Neuronal stem cell (in vitro differentiated cells): Measurements from ENCODE around the gene FGFR3.

Experiments used
- DNase-seq: peaks from one replicate; pipeline ENCODE4 v3.0.0-alpha.2; 2013; ENCODE audit warnings: low spot score
- H2AFZ ChIP-seq: one replicate; pipeline ENCODE4 v1.6.1; 2013; ENCODE audit warnings: mild to moderate bottlenecking, low read length, inconsistent platforms
- H2AK5ac ChIP-seq: 2 replicates; pipeline ENCODE4 v1.6.1; 2013; ENCODE audit warnings: low read depth, mild to moderate bottlenecking, inconsistent platforms, low read length, moderate library complexity, mixed read lengths
- H2BK120ac ChIP-seq: 2 replicates; pipeline ENCODE4 v1.6.1; 2013; ENCODE audit warnings: low read depth, mild to moderate bottlenecking, inconsistent platforms, low read length, moderate library complexity, mixed read lengths
- H2BK12ac ChIP-seq: one replicate; pipeline ENCODE4 v1.6.1; 2013; ENCODE audit warnings: low read length, inconsistent platforms
- H2BK15ac ChIP-seq: 2 replicates; pipeline ENCODE4 v1.6.1; 2013; ENCODE audit warnings: mild to moderate bottlenecking, low read length, inconsistent platforms, mixed read lengths
- H2BK5ac ChIP-seq: one replicate; pipeline ENCODE4 v1.6.1; 2013; ENCODE audit warnings: inconsistent platforms, mild to moderate bottlenecking, low read length, moderate library complexity
- H3K14ac ChIP-seq: one replicate; pipeline ENCODE4 v1.6.1; 2013; ENCODE audit warnings: low read length, inconsistent platforms
- H3K18ac ChIP-seq: 2 replicates; pipeline ENCODE4 v1.6.1; 2013; ENCODE audit warnings: low read length, inconsistent platforms
- H3K23ac ChIP-seq: 2 replicates; pipeline ENCODE4 v1.6.1; 2013; ENCODE audit warnings: low read depth, mild to moderate bottlenecking, mixed read lengths, low read length, inconsistent platforms; ENCODE audit not compliant: poor library complexity
- H3K27ac ChIP-seq: replicated peaks from 3 replicates; pipeline ENCODE4 v1.5.1; 2013; ENCODE audit warnings: low read length, inconsistent platforms
- H3K27me3 ChIP-seq, 3 experiments: 2 replicates each; pipeline ENCODE4 v1.6.1; 2013; ENCODE audit warnings: low read length in 3 of 3, mild to moderate bottlenecking in 2 of 3, inconsistent platforms in 1 of 3, low read depth in 1 of 3, mixed read lengths in 1 of 3, moderate library complexity in 1 of 3; ENCODE audit not compliant: control insufficient read depth in 3 of 3, insufficient read depth in 3 of 3
- H3K36me3 ChIP-seq, 2 donors: replicated peaks in 1 of 2; 2 replicates each; pipeline ENCODE4 v1.6.1; 2013; ENCODE audit warnings: low read length in 2 of 2; ENCODE audit not compliant: control insufficient read depth in 2 of 2, insufficient read depth in 2 of 2
- H3K4ac ChIP-seq: 2 replicates; pipeline ENCODE4 v1.6.1; 2013; ENCODE audit warnings: inconsistent platforms, mild to moderate bottlenecking, low read length, moderate library complexity
- H3K4me1 ChIP-seq, 2 donors: 1 replicate in 1 of 2; 2 replicates in 1 of 2; pipeline ENCODE4 v1.6.1; 2013; ENCODE audit warnings: low read length in 2 of 2, low read depth in 1 of 2; ENCODE audit not compliant: control insufficient read depth in 2 of 2, insufficient read depth in 1 of 2
- H3K4me2 ChIP-seq: one replicate; pipeline ENCODE4 v1.6.1; 2013; ENCODE audit warnings: mild to moderate bottlenecking, low read length, inconsistent platforms; ENCODE audit not compliant: insufficient read depth, poor library complexity, severe bottlenecking
- H3K4me3 ChIP-seq, 2 donors: 2 replicates each; pipeline ENCODE4 v1.5.1; 2013; ENCODE audit warnings: low read length in 2 of 2, mild to moderate bottlenecking in 2 of 2, inconsistent platforms in 1 of 2, moderate library complexity in 1 of 2
- H3K79me1 ChIP-seq: one replicate; pipeline ENCODE4 v1.6.1; 2013; ENCODE audit warnings: low read depth, mild to moderate bottlenecking, inconsistent platforms, low read length, moderate library complexity
- H3K9ac ChIP-seq: one replicate; pipeline ENCODE4 v1.6.1; 2013; ENCODE audit warnings: mild to moderate bottlenecking, low read depth, low read length, inconsistent platforms; ENCODE audit not compliant: poor library complexity
- H3K9me3 ChIP-seq, 2 donors: replicated peaks in 1 of 2; 2 replicates each; pipeline versions ENCODE3 to v1.6.1; 2013; ENCODE audit warnings: low read length in 2 of 2, mild to moderate bottlenecking in 2 of 2, inconsistent platforms in 1 of 2, low read depth in 1 of 2, mixed read lengths in 1 of 2, moderate library complexity in 1 of 2; ENCODE audit not compliant: control insufficient read depth in 2 of 2, insufficient read depth in 1 of 2
- H4K8ac ChIP-seq: one replicate; pipeline ENCODE4 v1.6.1; 2013; ENCODE audit warnings: low read depth, mild to moderate bottlenecking, inconsistent platforms, low read length, moderate library complexity
- H4K91ac ChIP-seq: one replicate; pipeline ENCODE4 v1.6.1; 2013; ENCODE audit warnings: low read length, low read depth, mild to moderate bottlenecking, inconsistent platforms; ENCODE audit not compliant: poor library complexity
- WGBS, 2 donors: extraction: QIAGEN DNeasy Blood & Tissue Kit; methylation state at CpG; one replicate each; pipeline ENCODE4 v1.1.7; 2013; ENCODE audit warnings: missing lambda C conversion rate in 2 of 2, mixed read lengths in 1 of 2; ENCODE audit not compliant: insufficient read length in 2 of 2, insufficient replicate concordance in 1 of 2; ENCODE audit errors: extremely low coverage in 2 of 2; 5-methylcytosine and 5-hydroxymethylcytosine counted together

Gene FGFR3

GRCh38 chr4:1819284-1819683 lies 26.2 kb downstream of the FGFR3 start:
- H3K14ac ChIP-seq, result no peak overlapping the region
- no peaks in the 10 kb centered on the region for H3K4me1 ChIP-seq
- no peak overlapping the region for H3K4me3 ChIP-seq
- H3K23ac ChIP-seq, result no peak overlapping the region
- no peak overlapping the region for H2BK120ac ChIP-seq
- H3K36me3 ChIP-seq, result peaks cover 43 to 94% of the 10 kb centered on the region in 2 donors
- H3K9me3 ChIP-seq, result no peaks in the 10 kb centered on the region
- H2BK12ac ChIP-seq, result no peak overlapping the region
- DNase-seq, result no peak
- no peak overlapping the region for H4K91ac ChIP-seq
- no peak overlapping the region for H3K9ac ChIP-seq
- no peaks in the 10 kb centered on the region for H3K27me3 ChIP-seq
- no peak overlapping the region for H2BK15ac ChIP-seq
- H2AFZ ChIP-seq, result no peak overlapping the region
- no peak overlapping the region for H2AK5ac ChIP-seq
- H3K79me1 ChIP-seq, result peaks cover 4% of the 10 kb centered on the region
- H3K4me2 ChIP-seq, result no peak overlapping the region
- H3K27ac ChIP-seq, result no peak overlapping the region
- H4K8ac ChIP-seq, result no peak overlapping the region
- no peak overlapping the region for H3K4ac ChIP-seq
- WGBS, 2 donors, result no CpG with 5 or more reads among the region's 10 CpGs
- no peak overlapping the region for H2BK5ac ChIP-seq
- no peak overlapping the region for H3K18ac ChIP-seq

GRCh38 chr4:1819816-1820215 lies 26.7 kb downstream of the FGFR3 start:
- no CpG with 5 or more reads among the region's 7 CpGs for WGBS, 2 donors
- H3K27ac ChIP-seq, result no peak overlapping the region
- peaks cover 4% of the 10 kb centered on the region for H3K79me1 ChIP-seq
- H3K4me2 ChIP-seq, result no peak overlapping the region
- no peak overlapping the region for H2AFZ ChIP-seq
- H3K4me1 ChIP-seq, result no peaks in the 10 kb centered on the region
- no peak overlapping the region for H2AK5ac ChIP-seq
- no peak overlapping the region for H3K23ac ChIP-seq
- no peak overlapping the region for H4K91ac ChIP-seq
- DNase-seq, result no peak
- no peak overlapping the region for H2BK120ac ChIP-seq
- H2BK12ac ChIP-seq, result no peak overlapping the region
- H2BK5ac ChIP-seq, result no peak overlapping the region
- no peak overlapping the region for H3K4me3 ChIP-seq
- no peaks in the 10 kb centered on the region for H3K9me3 ChIP-seq
- H3K36me3 ChIP-seq, result peaks cover 41 to 94% of the 10 kb centered on the region in 2 donors
- no peak overlapping the region for H3K4ac ChIP-seq
- H2BK15ac ChIP-seq, result no peak overlapping the region
- no peak overlapping the region for H3K9ac ChIP-seq
- no peaks in the 10 kb centered on the region for H3K27me3 ChIP-seq
- H3K18ac ChIP-seq, result no peak overlapping the region
- H3K14ac ChIP-seq, result no peak overlapping the region
- no peak overlapping the region for H4K8ac ChIP-seq

- H3K23ac ChIP-seq, result peak overlapping the region; percentile 65
- no peak overlapping the region for H4K8ac ChIP-seq
- H3K4me1 ChIP-seq, result peaks cover 0 to 5% of the 10 kb centered on the region in 2 donors
- no peak overlapping the region for H3K9ac ChIP-seq
- H4K91ac ChIP-seq, result no peak overlapping the region
- H3K36me3 ChIP-seq, result peaks cover 38 to 94% of the 10 kb centered on the region in 2 donors
- H3K18ac ChIP-seq, result no peak overlapping the region
- H3K79me1 ChIP-seq, result peaks cover 2% of the 10 kb centered on the region
- H3K9me3 ChIP-seq, result no peaks in the 10 kb centered on the region
- no peak overlapping the region for H2AFZ ChIP-seq
- H3K14ac ChIP-seq, result peak overlapping the region; percentile 21
- no peaks in the 10 kb centered on the region for H3K27me3 ChIP-seq
- H2AK5ac ChIP-seq, result no peak overlapping the region
- no peak overlapping the region for H2BK15ac ChIP-seq
- H3K4me2 ChIP-seq, result no peak overlapping the region
- H2BK12ac ChIP-seq, result no peak overlapping the region
- H3K4me3 ChIP-seq, result no peak overlapping the region
- H3K4ac ChIP-seq, result no peak overlapping the region
- H3K27ac ChIP-seq, result no peak overlapping the region
- no peak for DNase-seq
- no CpG with 5 or more reads among the region's 18 CpGs for WGBS, 2 donors
- H2BK5ac ChIP-seq, result peak overlapping the region; percentile 39
- H2BK120ac ChIP-seq, result no peak overlapping the region
Observed at GRCh38 chr4:1821679-1822567, 28.8 kb downstream of the FGFR3 start.
